Activated CD4-positive, alpha-beta T cell treated with anti-CD3 and anti-CD28 coated beads, Interleukin-2, amount 50 U/mL, for 24 hours (primary cell): ENCODE results near the gene ABI3.
A peak's percentile ranks its signal among the peaks of the same experiment; 100 is the strongest.
"Not testable (repeated sequence)": the region's sequence is repeated elsewhere in the genome, so short reads cannot be mapped to it uniquely, and the experiment has no call there.

Experiments
- DNase-seq, 2 donors: peaks; one replicate each; pipeline ENCODE4 v3.0.0-alpha.2; 2020; ENCODE audit warnings: low read depth in 1 of 2, low spot score in 1 of 2

ABI3 gene, protein sequence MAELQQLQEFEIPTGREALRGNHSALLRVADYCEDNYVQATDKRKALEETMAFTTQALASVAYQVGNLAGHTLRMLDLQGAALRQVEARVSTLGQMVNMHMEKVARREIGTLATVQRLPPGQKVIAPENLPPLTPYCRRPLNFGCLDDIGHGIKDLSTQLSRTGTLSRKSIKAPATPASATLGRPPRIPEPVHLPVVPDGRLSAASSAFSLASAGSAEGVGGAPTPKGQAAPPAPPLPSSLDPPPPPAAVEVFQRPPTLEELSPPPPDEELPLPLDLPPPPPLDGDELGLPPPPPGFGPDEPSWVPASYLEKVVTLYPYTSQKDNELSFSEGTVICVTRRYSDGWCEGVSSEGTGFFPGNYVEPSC

DNA sequence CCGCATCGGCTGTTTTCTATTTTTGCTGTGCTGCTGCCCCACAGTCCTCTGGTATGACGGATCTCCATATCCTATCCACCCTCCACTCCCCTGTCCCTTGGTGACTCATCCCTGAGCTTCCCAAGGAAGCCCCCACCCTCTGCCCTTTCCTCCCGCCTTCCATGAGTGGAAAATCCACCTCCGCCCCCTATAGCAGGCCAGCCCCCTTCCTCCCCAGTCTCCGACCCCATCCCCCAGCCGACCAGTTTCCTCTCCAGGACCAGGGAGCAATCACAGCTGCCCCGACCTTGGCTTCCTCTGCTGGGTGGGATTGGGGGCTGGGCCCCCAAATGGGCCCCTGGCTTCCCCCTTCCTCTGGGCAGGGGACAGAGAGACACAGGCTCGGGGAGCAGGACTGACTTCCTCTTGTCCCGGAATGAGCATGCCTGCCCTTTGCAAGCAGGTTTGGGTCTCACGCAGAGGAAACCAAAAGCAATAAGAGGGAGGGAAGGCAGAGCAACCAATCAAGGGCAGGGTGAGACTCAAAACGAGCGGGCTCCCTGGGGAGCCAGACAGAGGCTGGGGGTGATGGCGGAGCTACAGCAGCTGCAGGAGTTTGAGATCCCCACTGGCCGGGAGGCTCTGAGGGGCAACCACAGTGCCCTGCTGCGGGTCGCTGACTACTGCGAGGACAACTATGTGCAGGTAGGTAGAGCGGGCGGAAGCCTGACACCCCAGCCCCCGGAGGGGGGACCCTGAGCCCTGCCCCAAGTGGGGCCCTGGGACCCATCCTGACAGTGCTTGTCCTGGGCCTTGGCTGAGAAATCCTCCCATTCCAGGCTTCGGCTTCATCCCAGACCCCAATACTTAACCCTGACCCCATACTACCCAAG, at the start of gene ABI3, which contains the start of gene GNGT2:
TSS of gene ABI3 (plus strand) at position 550 of the 872 bp plus-strand sequence. CDS start at position 568, 18 bp downstream.
TSS of gene GNGT2 (minus strand) at position 417 of the 872 bp plus-strand sequence. CDS start 3,152 bp downstream, outside the sequence.
- peak; percentile 43 to 71 for DNase-seq

DNA sequence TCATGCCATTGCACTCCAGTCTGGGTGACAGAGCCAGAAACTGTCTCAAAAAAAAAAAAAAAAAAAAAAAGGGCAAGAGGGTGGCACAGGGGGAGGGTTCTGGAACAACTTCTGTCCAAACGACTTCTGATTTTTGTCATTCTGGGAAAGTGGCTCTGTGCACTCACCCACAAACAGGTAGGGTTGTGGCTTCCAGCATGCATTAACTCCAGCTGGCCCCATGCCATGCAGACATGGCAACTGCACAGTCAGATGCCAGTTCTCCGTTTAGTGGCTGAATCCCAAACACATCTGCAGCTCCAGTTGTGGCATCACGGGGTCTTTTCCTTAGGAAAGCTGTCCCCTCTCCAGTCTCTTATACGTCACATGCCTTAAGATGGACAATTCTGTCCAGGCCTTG, 47.6 kb upstream of the ABI3 start:
- DNase-seq: no peak

DNA sequence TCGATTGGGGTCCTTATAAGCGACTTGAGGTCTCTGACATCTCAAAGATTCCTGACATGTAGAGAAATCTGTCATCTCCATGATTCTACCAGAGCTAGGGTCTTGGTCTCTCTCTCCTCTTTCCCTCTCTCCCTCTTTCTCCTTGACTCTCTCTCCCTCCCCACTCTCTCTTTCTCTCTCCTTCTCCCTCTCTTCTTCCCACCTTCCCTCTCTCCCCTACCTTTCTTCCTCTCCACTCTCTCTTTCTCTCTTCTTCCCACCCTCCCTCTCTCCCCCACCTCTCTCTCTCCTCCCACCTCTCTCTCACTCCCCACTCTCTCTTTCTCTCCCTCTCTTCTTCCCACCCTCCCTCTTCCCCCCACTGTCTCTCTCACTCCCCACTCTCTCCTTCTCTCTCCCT, 45.4 kb upstream of the ABI3 start:
- no peak for DNase-seq

DNA sequence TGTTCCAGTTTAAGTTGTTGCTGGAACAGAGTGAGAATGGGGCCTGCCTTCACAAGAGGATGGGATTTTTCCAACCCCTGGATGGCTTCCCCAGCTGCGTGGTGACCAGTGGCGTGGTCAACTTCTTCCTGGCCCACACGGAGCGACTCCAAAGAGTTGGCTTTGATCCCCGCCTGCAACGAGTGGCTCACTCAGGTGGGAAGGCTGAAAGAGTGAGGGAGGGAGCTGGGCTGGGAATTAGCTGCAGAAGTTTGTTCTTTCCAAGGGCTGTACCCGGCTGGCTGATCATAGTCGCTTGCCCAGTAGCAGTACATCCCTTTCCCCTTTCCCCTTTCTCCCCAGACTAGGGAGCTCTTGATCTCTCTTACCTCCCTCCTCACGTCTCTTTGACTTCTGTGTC, 41.8 kb upstream of the ABI3 start:
- no peak for DNase-seq

DNA sequence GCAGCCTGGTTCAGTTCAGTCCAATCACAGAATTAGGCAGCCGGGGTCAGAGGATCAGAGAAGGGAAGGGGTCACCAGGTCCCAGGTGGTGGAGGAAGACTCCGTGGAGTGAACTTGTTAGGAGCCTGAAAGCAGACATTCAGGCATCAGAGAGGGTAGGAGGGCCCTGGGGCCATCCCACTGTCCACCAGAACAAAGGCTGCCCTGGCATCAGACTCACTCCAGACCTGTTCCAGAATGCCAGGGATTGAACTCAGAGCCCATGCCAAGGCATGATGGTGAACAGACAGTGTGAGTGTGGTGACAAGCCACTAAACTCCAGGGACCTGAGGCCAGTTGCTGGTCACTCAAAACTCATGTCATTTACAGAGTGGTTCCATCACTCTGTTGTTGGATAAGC, 40.3 kb upstream of the ABI3 start:
- no peak for DNase-seq

DNA sequence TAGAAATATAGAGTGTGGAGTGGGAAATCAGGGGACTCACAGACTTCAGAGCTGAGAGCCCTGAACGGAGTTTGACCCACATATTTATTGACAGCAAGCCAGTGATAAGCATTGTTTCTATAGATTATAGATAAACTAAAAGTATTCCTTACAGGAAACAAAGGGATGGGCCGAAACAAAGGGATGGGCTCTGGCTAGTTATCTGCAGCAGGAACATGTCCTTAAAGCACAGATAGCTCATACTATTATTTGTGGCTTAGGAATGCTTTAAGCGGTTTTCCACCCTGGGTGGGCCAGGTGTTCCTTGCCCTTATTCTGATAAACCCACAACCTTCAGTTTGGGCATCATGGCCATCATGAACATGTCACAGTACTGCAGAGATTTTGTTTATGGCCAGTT, 39.8 kb upstream of the ABI3 start:
- DNase-seq: not testable (repeated sequence)

DNA sequence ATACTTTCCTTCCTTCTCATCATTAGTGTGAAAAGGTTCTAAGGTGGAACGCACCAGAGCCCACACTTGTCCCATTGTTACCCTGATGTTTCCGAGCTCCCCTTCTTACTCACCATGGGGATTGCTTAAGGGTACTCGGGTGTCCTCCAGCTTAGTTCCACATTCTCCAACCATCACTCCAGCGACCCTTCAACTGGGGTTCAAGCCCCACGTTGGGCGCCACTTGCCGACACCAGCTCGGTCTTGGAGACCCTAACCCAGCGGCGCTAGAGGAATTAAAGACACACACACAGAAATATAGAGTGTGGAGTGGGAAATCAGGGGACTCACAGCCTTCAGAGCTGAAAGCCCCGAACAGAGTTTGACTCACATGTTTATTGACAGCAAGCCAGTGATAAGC, 34.5 kb upstream of the ABI3 start:
- not testable (repeated sequence) for DNase-seq

DNA sequence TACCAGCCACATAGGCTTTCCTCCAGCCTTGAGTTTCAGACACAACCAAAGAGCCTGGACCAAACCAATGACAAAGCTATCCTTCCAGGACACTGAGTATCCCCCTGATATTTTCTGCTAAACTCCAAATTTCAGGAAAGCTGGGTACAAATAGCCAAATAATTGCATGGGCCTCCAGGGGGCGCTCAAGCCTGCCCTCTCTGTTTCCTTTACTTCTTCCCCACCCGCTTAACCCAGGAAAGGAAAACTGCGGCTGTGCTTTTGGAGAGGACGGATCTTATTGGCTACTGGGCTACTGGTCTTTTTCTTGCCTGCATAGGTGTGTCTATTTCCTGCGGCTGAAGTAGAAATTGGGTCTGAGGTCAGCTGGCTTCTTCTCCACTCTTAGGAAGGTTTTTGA, 30.2 kb upstream of the ABI3 start:
- DNase-seq: peak; percentile 38 to 41

DNA sequence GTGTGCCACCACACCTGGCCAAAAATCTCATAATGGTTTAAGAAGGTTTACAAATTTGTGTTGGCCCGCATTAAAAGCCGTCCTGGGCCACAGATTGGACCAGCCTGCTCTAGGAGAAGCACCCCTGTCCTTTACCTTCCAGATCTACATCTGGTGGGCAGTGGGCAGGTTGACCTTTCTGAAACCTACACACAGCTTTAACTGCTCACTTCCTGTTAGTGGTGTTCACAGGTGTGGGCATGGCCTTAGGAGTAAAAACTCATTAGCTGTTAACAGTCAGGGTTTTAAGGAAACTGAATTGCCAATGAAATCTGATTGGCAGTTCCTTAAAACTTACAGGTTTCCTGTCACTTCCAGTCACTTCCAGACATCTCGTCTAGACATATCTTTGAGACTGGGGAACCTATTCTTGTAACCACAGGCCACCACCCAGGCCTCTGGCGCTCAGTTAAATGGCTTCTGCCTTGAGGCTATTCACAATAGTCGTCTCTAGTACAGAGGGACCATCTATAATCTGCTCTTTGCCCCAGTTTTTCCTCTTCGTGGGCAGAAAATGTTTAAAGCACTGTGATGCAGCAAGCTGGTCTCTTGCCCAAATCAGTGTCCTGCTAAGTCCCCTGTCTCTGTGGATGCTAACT, 29.4 kb upstream of the ABI3 start:
- no peak for DNase-seq

DNA sequence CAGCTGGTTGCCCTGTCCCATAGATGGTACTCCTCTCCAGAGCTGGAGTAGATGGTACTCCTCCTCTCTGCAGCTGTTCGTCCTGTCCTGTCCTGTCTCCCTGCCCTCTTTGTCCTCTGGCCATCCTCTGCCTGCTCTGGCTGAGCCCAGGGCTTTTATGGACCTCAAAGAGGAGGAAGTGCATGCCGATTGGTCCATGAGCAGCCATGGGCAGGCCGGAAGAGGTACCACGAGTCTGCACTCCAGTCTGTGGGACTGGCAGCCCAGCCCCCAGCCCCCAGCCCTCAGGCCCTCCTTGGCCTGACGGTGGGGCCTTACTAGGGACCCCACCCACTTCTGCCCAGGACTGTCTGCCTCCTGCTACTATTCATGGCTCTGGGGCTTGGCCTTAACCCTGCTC, 27.2 kb upstream of the ABI3 start:
- no peak for DNase-seq

DNA sequence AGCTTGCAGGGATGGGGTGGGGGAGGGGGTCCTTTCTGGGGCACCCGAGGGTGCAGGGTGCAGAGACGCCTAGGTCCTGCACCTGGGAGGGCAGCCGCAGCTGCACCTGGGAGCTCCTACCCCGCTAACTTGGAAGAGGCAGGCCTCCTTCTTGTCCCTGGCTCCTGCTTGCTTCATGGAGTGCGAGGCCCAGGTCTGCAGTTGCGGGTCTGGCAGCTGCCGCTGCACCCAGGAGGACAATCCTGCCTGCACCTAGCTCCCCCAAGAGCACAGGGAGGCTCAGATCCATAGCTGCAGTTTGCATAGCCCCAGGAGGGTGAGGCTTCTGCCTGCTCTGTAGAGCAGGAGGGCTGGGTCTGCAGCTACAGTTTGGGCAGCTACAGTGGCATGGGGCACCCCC, 26.7 kb upstream of the ABI3 start:
- DNase-seq: no peak

DNA sequence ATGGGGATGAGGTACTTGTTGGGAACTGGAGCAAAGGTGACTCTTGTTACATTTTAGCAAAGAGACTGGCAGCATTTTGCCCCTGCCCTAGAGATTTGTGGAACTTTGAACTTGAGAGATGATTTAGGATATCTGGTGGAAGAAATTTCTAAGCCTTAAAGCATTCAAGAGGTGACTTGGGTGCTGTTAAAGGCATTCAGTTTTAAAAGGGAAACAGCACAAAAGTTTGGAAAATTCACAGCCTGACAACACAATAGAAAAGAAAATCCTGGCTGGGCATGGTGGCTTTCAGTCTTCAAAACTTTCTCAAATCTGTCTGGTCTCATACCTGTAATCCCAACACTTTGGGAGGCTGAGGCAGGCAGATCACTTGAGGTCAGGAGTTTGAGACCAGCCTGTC, 26.0 kb upstream of the ABI3 start:
- DNase-seq: not testable (repeated sequence)

DNA sequence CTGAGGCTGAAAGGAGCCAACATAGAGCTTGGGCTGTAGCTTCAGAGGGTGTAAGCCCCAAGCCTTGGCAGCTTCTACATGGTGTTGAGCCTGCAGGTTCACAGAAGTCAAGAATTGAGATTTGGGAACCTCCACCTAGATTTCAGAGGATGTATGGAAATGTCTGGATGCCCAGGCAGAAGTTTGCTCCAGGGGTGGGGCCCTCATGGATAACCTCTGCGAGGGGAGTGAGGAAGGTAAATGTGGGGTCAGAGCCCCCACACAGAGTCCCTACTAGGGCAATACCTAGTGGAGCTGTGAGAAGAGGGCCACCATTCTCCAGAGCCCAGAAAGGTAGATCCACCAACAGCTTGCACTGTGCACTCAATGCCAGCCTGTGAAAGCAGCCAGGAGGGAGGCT, 25.1 kb upstream of the ABI3 start:
- not testable (repeated sequence) for DNase-seq

DNA sequence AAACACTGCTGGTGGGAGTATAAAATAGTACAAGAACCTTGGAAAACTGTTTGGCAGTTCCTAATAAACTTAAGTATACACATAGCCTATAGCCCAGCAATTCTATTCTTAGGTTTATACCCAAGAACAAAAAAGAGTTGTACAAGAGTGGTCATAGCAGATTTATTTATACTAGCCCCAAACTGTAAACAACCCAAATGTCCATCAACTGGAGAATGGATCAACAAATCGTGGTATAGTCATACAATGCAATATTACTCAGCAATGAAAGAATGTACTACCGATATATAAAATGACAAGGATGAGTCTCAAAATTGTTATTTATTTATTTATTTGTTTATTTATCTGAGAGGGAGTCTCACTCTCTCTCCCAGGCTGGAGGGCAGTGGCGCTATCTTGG, 23.2 kb upstream of the ABI3 start:
- no peak for DNase-seq

DNA sequence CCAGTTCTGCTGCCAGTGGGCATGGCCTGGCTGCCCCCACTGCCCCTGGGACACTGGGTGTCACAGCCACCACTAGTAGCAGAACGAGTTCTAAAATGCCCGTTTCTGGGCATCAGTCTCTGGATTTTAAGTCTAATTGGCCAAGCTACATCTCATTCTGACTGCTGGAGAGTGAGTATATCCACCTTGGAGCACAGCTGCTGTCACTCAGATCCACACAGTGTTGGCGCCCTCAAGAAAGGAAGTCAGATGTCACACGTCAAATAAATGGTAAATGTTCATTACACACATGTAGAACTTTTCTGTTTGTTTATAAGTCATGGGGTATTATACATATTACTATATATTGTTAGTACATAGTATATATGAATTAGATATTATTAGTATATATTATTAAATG, 19.6 kb upstream of the ABI3 start:
- no peak for DNase-seq

DNA sequence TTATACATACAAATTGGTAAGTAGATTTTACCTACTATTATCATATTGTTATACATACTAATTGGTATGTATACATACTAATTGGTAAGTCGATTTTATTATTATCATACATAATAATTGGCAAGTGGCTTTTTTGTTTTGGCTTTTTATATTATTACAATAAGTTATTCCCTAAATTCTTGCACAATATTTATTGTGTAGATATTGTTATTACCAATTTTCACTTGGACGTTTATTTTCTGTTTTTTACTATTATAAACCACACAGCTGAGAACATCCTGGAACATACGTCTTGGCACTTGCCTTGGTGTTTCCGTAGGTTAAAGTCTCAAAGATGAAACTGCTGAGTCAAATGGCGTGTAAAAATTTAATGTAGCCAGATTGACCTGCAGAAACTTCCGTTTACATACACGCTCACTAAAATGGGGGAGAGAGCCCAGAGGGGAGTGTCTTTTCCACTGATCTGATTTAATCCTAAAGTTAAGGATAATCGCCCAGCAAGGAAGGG, 19.0 kb upstream of the ABI3 start:
- no peak for DNase-seq

DNA sequence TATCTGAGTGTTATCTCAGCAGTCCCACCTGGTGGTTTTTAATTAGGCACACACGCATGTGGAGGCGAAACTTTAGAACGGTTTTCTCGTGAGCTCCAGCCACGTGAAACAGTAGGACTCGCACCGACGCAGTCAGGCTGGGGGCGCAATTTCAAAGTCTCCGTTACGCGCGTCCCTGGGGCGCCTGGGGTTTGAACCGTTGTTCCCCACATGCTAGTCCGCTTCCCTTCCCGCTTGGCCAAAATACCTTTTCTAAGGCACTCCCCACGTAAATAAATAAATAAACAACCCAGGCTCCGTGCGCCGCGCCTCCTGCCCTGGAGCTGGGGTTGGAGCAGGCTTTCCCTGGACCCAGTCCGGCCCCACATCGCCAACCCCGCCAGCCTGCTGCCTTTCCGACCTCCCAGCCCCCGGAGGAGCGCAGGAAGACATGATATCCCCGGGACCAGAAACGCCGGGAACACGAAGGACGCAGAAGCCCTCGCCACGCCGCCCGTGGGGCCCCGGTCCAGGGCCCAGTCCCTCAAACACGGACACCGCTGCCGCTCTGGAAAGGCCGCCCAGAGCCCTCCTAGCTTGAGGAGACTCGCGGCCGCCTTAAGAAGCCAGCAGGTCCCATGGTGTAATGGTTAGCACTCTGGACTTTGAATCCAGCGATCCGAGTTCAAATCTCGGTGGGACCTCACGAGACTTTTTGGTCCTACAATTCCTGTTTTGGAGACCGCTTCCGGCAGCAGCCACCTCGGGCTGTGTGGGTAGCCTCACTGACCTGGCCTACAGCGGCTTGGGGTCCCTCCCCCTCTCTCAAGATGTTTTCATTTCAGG, 18.4 kb upstream of the ABI3 start:
- peak; percentile 93 to 99 for DNase-seq

DNA sequence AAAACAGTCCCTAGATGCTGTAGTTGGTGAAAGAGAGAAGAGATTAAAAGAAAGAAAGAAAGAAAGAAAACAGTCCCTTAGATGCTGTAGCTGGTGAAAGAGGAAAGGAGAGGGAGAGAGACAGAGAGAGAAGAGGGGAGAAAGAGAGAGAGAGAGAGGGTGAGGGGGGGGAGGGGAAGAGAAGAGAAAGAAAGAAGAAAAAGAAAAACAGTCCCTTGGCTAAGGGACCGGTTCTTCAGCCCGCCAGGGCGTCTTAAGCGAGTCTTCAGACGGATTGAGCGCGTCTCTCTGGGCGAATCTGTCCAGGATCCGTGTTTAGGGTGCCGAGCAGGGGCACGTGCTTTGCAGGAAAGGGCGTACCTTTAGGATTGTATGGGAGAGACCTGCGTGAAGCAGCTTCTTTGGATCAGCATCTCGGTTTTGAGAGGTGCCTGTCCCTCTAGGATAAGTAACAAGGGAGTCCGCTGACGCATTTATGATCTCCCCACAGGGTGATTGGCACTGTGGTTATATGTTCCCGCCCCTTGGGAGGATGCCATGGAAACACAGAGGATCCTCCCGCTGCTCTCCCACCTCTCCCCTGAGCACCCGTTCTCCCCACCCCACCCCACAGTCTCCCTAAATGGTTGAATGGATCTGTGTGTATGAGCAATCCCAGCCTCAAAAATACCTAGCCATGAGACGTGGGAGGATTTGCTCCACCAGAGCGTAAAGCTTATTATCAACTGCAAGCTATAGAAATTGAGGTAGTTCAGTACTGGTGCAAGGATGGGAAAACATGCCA, 16.8 kb upstream of the ABI3 start:
- DNase-seq: no peak

DNA sequence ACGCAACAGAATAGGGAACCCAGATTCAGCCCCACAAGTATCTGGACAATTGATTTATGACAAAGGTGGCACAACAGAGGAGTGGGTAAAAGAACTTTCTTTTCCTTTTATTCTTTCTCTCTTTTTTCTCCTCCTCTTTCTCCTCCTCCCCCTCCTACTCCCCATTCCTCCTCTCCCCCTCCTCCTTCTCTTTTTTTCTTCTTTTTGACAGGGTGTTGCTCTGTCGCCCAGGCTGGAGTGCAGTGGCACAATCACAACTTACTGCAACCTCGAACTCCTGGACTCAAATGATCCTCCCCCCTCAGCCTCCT, 16.3 kb upstream of the ABI3 start:
- no peak for DNase-seq

DNA sequence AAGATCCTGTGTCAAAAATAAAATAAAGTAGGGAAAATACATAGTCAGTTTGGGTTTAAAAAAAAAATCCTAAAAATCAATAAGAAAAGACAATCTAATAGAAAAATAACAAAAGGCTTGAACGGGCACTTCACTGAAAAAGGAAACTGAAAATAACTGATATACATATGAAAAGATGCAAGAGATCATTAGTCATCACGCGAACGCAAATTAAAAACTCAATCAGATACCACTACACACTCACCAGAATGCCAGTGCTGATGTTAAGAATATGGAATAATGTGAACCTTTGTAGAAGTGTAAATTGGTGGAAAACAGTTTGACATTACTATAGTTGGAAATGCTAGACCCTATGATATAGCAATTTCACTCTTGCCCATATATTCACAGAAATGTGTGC, 14.8 kb upstream of the ABI3 start:
- DNase-seq: no peak
